CD8-positive, alpha-beta memory T cell (primary cell): ENCODE data around the gene CADM1. TPM values are rescaled to one million over a fixed set of nuclear protein-coding genes. Genes with fewer than 3 reads are reported as not detected.

ENCODE experiments used
- CTCF ChIA-PET: fragments of 350-600 bp; sonication (Branson Sonifier 250); formaldehyde crosslinking; loops from one replicate; lab custom pipeline; 2021; ENCODE audit warnings: antibody characterized with exemption; lab: Charles Lee
- POLR2A ChIA-PET: fragments of 350-600 bp; sonication (Branson Sonifier 250); formaldehyde crosslinking; loops from one replicate; lab custom pipeline; 2021; ENCODE audit warnings: antibody characterized with exemption; lab: Charles Lee
- DNase-seq, 5 donors: peaks; one replicate each; pipeline versions ENCODE4 v3.0.0 to v3.0.0-alpha.2; 2020 to 2022; ENCODE audit warnings: mixed read lengths in 1 of 5
- H3K27ac ChIP-seq: one replicate; pipeline ENCODE4 v1.7.0; 2013; ENCODE audit warnings: low read depth, mild to moderate bottlenecking, low read length, moderate library complexity
- H3K27me3 ChIP-seq: 2 replicates; pipeline ENCODE4 v1.7.0; 2013; ENCODE audit warnings: low read length, mild to moderate bottlenecking; ENCODE audit not compliant: insufficient read depth, poor library complexity, severe bottlenecking
- H3K36me3 ChIP-seq: 2 replicates; pipeline ENCODE4 v1.7.0; 2013; ENCODE audit warnings: mild to moderate bottlenecking, low read length, moderate library complexity; ENCODE audit not compliant: insufficient read depth
- H3K4me1 ChIP-seq: 2 replicates; pipeline ENCODE4 v1.7.0; 2013; ENCODE audit warnings: mild to moderate bottlenecking, low read length, moderate library complexity; ENCODE audit not compliant: insufficient read depth
- H3K4me3 ChIP-seq: 2 replicates; pipeline ENCODE4 v1.7.0; 2013; ENCODE audit warnings: mild to moderate bottlenecking, low read length
- H3K9me3 ChIP-seq: 2 replicates; pipeline ENCODE4 v1.7.0; 2013; ENCODE audit warnings: mild to moderate bottlenecking, low read length
- H3K27ac Mint-ChIP-seq, 8 donors: one replicate each; pipeline ENCODE4 v1.8.0; 2020 to 2021; ENCODE audit warnings: mixed read lengths in 8 of 8, mild to moderate bottlenecking in 6 of 8, inconsistent platforms in 3 of 8, moderate library complexity in 3 of 8
- H3K27me3 Mint-ChIP-seq, 2 donors: one replicate each; pipeline ENCODE4 v1.8.0; 2020 to 2021; ENCODE audit warnings: mixed read lengths in 2 of 2, mild to moderate bottlenecking in 1 of 2, moderate library complexity in 1 of 2
- H3K36me3 Mint-ChIP-seq, 3 donors: one replicate each; pipeline ENCODE4 v1.8.0; 2020 to 2021; ENCODE audit warnings: mixed read lengths in 3 of 3, inconsistent platforms in 1 of 3, mild to moderate bottlenecking in 1 of 3
- H3K4me1 Mint-ChIP-seq, 3 donors: one replicate each; pipeline ENCODE4 v1.8.0; 2020 to 2021; ENCODE audit warnings: mixed read lengths in 3 of 3, inconsistent platforms in 1 of 3, mild to moderate bottlenecking in 1 of 3
- H3K4me3 Mint-ChIP-seq, 7 donors: one replicate each; pipeline ENCODE4 v1.8.0; 2020 to 2021; ENCODE audit warnings: mixed read lengths in 7 of 7, mild to moderate bottlenecking in 6 of 7, moderate library complexity in 4 of 7, inconsistent platforms in 2 of 7
- H3K9me3 Mint-ChIP-seq, 5 donors: one replicate each; pipeline ENCODE4 v1.8.0; 2020 to 2022; ENCODE audit warnings: mixed read lengths in 5 of 5, mild to moderate bottlenecking in 3 of 5, moderate library complexity in 2 of 5, inconsistent platforms in 1 of 5
- polyA plus RNA-seq: library from polyadenylated mRNA; unstranded; fragments of 300-500 nt; fragmentation: Illumina TruSeq; gene quantifications from one replicate; pipeline ENCODE4 v1.2.3, GENCODE V29; 2021
- total RNA-seq, 2 experiments: library from RNA; stranded (reverse); gene quantifications; one replicate each; pipeline ENCODE4 v1.2.3, GENCODE V29; 2021

The CADM1 gene
- total and polyA plus RNA-seq, 3 experiments from 2014 or later = 0.90 to 2.7 (median 1.1) TPM

DNA sequence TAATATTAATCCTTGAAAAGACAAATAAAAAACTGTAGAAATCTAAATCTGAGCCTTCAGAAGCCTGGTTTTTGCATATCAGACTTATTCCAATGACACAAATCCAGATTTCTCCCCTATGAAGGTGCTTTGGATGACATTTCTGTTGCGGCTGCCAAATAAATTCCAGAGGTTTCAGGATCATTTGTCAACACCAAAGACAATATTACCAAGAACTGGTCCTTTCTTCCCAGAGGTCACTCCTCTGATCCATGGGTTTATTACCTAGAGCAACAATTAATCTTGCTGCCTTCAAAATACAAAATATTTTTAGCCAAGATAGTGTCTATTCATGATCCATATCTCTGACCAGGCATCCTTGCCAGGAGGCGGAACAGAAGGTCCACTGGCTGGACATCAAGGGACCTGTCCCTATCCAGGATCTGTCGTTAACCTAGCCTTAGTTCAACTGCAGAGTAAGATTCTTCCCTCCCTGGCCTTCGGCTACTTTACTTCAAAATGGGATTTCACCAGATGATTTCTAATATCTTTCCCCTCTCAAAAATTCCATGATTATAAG is 4.9 kb downstream of the CADM1 start:
- POLR2A ChIA-PET = no interaction called here
- DNase-seq = no peak
- Mint-ChIP-seq H3K4me3 (no peak overlapping the region), H3K9me3 (peaks cover 0 to 3% (median 0%) of the 10 kb centered on the region in 5 donors), H3K4me1 (peaks cover 0 to 7% (median 0%) of the 10 kb centered on the region in 3 donors), H3K27ac (no peak overlapping the region), H3K36me3 (no peaks in the 10 kb centered on the region), H3K27me3 (peaks cover 20 to 22% of the 10 kb centered on the region in 2 donors)
- no peaks in the 10 kb centered on the region for H3K36me3 ChIP-seq
- H3K27me3 ChIP-seq = peaks cover 17% of the 10 kb centered on the region
- H3K27ac ChIP-seq = no peak overlapping the region
- CTCF ChIA-PET = no interaction called here
- no peaks in the 10 kb centered on the region for H3K9me3 ChIP-seq
- H3K4me1 ChIP-seq = peaks cover 19% of the 10 kb centered on the region
- H3K4me3 ChIP-seq = no peak overlapping the region

DNA sequence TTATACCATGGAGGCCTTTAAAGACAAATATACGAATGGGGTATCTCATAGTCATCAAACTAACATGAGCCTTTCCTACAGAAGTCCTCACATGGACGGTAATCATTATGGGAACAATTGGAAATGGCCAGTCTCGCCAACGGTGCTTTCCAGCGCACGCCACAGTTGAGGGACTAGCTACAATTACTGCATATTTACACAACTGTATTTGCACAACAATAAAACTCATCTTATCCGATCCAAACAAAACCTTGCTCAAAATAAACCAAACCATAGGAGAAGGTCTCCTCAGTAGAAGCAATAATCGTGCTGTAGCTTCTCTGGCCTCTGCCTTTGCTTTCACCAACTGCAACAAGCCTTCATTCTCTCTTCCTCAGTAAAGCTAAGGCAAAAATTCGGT is 5.9 kb downstream of the CADM1 start:
- no peak for DNase-seq
- Mint-ChIP-seq H3K4me1 (no peaks in the 10 kb centered on the region), H3K4me3 (no peak overlapping the region), H3K27me3 (peaks cover 19 to 22% of the 10 kb centered on the region in 2 donors), H3K27ac (no peak overlapping the region), H3K36me3 (no peaks in the 10 kb centered on the region), H3K9me3 (peaks cover 0 to 3% (median 0%) of the 10 kb centered on the region in 5 donors)
- Histone ChIP-seq H3K27ac (no peak overlapping the region), H3K36me3 (no peaks in the 10 kb centered on the region), H3K4me3 (no peak overlapping the region), H3K4me1 (peaks cover 11% of the 10 kb centered on the region), H3K27me3 (peaks cover 17% of the 10 kb centered on the region), H3K9me3 (no peaks in the 10 kb centered on the region)
- CTCF ChIA-PET = no interaction called here
- POLR2A ChIA-PET = no interaction called here

DNA sequence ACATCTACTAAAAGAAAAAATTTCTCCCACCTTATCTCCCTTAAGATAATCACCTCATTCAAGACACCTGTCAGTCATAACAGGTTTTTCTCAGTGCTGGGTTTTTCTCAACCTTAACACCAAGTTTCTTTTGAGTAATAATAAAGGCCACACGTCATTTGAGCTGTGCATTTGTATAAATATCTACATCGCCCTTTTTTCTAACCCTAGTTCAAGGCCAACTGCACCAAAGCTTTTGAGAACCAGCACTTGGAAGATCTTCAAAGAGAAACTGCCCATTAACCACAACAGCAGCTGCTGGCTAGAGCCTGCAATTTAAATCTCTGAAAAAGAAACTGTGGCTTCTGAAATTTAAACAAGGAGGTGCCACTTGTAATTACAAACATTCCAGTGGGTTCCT is 6.9 kb downstream of the CADM1 start:
- no peaks in the 10 kb centered on the region for H3K36me3 ChIP-seq
- peaks cover 17% of the 10 kb centered on the region for H3K27me3 ChIP-seq
- no peaks in the 10 kb centered on the region for H3K9me3 ChIP-seq
- peaks cover 19 to 22% of the 10 kb centered on the region in 2 donors for H3K27me3 Mint-ChIP-seq
- H3K9me3 Mint-ChIP-seq = peaks cover 0 to 3% (median 0%) of the 10 kb centered on the region in 5 donors
- peaks cover 10% of the 10 kb centered on the region for H3K4me1 ChIP-seq
- no peak for DNase-seq
- CTCF ChIA-PET = no interaction called here
- no peak overlapping the region for H3K4me3 ChIP-seq
- H3K4me1 Mint-ChIP-seq = no peaks in the 10 kb centered on the region
- no peak overlapping the region for H3K4me3 Mint-ChIP-seq
- H3K27ac ChIP-seq = no peak overlapping the region
- H3K27ac Mint-ChIP-seq = no peak overlapping the region
- POLR2A ChIA-PET = no interaction called here
- no peaks in the 10 kb centered on the region for H3K36me3 Mint-ChIP-seq

DNA sequence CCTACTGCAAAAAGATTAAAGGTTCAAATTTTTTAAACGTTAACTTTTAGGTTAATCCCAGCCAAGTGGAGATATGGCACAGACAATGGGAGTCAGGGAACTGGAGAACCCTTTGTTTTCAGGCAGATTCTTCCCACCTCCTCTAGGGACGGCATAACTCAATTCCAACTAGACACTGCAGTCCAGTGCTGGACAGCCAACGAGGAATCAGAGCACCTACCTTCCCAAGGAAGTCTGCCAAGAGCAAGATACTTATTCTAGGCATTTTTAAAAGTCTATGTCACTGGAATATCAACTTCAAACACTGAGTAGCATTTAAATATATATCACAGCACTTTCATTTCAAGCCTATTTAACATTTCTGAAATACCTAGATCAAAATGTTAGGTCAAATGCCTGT is 7.3 kb downstream of the CADM1 start:
- Mint-ChIP-seq H3K9me3 (peaks cover 0 to 3% (median 0%) of the 10 kb centered on the region in 5 donors), H3K4me1 (no peaks in the 10 kb centered on the region), H3K36me3 (no peaks in the 10 kb centered on the region), H3K27me3 (peaks cover 19 to 22% of the 10 kb centered on the region in 2 donors), H3K4me3 (no peak overlapping the region), H3K27ac (no peak overlapping the region)
- ChIA-PET CTCF (no interaction called here), POLR2A (no interaction called here)
- Histone ChIP-seq H3K4me1 (peaks cover 6% of the 10 kb centered on the region), H3K9me3 (no peaks in the 10 kb centered on the region), H3K27me3 (peaks cover 17% of the 10 kb centered on the region), H3K4me3 (no peak overlapping the region), H3K36me3 (no peaks in the 10 kb centered on the region), H3K27ac (no peak overlapping the region)
- DNase-seq = no peak

DNA sequence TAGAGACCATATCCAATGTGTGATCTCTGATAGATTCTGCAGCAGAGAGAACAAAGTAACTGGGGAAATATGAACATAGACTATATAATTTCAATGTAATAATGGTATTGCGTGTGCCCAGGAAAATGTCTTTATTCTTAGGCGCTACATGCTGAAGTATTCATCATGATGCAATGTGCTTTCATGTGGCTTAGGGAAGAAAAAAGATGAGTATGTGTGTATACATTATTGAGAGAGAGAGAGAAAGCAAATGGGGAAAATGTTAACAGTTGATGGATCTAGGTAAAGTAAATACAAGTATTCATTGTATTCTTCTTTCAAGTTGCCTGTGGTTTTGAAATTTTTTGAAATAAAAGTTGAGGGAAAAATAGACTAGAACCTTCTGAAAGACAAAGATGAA is 10.3 kb downstream of the CADM1 start:
- Mint-ChIP-seq H3K27me3 (peaks cover 11 to 37% of the 10 kb centered on the region in 2 donors), H3K27ac (no peak overlapping the region), H3K9me3 (peaks cover 0 to 4% (median 0%) of the 10 kb centered on the region in 5 donors), H3K4me3 (no peak overlapping the region), H3K4me1 (no peaks in the 10 kb centered on the region), H3K36me3 (peaks cover 0 to 6% (median 0%) of the 10 kb centered on the region in 3 donors)
- H3K27me3 ChIP-seq = no peaks in the 10 kb centered on the region
- ChIA-PET CTCF (no interaction called here), POLR2A (no interaction called here)
- DNase-seq = no peak
- no peaks in the 10 kb centered on the region for H3K4me1 ChIP-seq
- H3K9me3 ChIP-seq = no peaks in the 10 kb centered on the region
- no peaks in the 10 kb centered on the region for H3K36me3 ChIP-seq
- no peak overlapping the region for H3K4me3 ChIP-seq
- H3K27ac ChIP-seq = no peak overlapping the region

DNA sequence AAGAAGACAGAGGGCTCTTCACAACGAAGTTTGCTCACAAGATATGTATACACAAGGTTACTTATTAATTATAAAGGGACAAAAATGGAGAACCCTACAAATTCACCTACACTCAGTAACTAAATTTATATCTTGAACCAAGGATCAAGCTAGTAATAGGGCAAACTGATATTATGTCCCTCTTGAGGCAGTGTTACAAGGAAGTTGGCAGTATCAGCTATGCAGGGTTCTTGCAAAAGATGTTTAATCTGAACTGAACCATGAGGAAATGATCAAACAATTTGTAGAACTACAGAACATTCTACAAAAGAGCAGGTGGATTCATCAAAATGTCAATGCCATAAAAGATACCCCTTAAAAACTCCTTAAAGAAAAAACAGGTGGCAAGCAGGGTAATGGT is 10.7 kb downstream of the CADM1 start:
- Histone ChIP-seq H3K4me3 (no peak overlapping the region), H3K36me3 (no peaks in the 10 kb centered on the region), H3K27me3 (no peaks in the 10 kb centered on the region), H3K4me1 (no peaks in the 10 kb centered on the region), H3K9me3 (no peaks in the 10 kb centered on the region), H3K27ac (no peak overlapping the region)
- no peak overlapping the region for H3K4me3 Mint-ChIP-seq
- CTCF ChIA-PET = no interaction called here
- H3K27me3 Mint-ChIP-seq = peaks cover 7 to 33% of the 10 kb centered on the region in 2 donors
- peaks cover 0 to 6% (median 0%) of the 10 kb centered on the region in 3 donors for H3K36me3 Mint-ChIP-seq
- no peaks in the 10 kb centered on the region for H3K4me1 Mint-ChIP-seq
- no peak for DNase-seq
- H3K27ac Mint-ChIP-seq = no peak overlapping the region
- POLR2A ChIA-PET = no interaction called here
- H3K9me3 Mint-ChIP-seq = peaks cover 0 to 4% (median 0%) of the 10 kb centered on the region in 5 donors

DNA sequence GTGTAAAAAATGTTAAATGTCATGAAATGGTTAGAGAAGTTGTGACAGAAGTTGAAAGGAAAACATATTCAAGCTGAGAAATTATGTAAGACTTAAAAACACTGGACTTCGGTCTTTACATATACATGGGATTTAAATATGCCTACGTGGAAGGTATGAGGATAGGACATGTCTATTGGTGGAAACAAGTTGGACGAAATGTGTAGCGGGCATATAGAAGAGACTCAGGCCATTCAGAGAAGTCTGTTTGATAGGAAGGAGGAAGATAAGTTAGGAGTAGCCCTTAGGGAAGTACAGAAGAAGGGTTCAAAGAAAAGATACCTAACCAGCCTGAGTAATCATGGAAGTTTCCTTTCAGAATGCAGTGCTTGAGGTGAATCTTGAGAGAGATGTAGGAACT is 14.7 kb downstream of the CADM1 start:
- Histone ChIP-seq H3K4me1 (no peaks in the 10 kb centered on the region), H3K4me3 (no peak overlapping the region), H3K9me3 (no peaks in the 10 kb centered on the region), H3K36me3 (no peaks in the 10 kb centered on the region), H3K27me3 (no peaks in the 10 kb centered on the region), H3K27ac (no peak overlapping the region)
- peaks cover 2 to 24% of the 10 kb centered on the region in 2 donors for H3K27me3 Mint-ChIP-seq
- DNase-seq = no peak
- H3K4me3 Mint-ChIP-seq = no peak overlapping the region
- ChIA-PET POLR2A (no interaction called here), CTCF (no interaction called here)
- peaks cover 0 to 4% (median 1%) of the 10 kb centered on the region in 5 donors for H3K9me3 Mint-ChIP-seq
- peak overlapping the region in 1 of 8 donors; percentile 15 for H3K27ac Mint-ChIP-seq
- no peaks in the 10 kb centered on the region for H3K4me1 Mint-ChIP-seq
- peaks cover 0 to 6% (median 0%) of the 10 kb centered on the region in 3 donors for H3K36me3 Mint-ChIP-seq

DNA sequence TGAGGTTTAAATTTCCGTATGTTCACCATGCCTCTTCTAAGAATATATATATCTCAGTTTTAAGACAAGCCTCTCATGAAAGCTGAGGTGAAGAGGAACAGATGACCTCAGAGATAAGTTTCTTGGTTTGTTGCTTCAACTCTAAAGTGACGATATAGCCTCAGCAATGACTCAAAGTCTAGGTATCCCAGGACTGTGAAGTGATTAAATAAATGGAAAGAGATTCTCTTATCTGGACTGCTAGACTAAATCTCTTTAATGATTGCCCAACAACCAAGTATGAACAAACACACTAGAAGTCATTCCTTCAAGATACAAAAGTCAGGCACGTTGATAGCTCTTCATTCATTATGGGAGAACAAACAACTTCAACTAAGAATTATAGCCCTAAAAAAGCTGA is 15.3 kb downstream of the CADM1 start:
- H3K27me3 ChIP-seq = no peaks in the 10 kb centered on the region
- no peak for DNase-seq
- Mint-ChIP-seq H3K36me3 (peaks cover 0 to 6% (median 0%) of the 10 kb centered on the region in 3 donors), H3K9me3 (peaks cover 0 to 4% (median 1%) of the 10 kb centered on the region in 5 donors), H3K27me3 (peaks cover 2 to 24% of the 10 kb centered on the region in 2 donors), H3K27ac (no peak overlapping the region), H3K4me1 (no peaks in the 10 kb centered on the region), H3K4me3 (no peak overlapping the region)
- H3K27ac ChIP-seq = no peak overlapping the region
- no peak overlapping the region for H3K4me3 ChIP-seq
- ChIA-PET POLR2A (no interaction called here), CTCF (no interaction called here)
- no peaks in the 10 kb centered on the region for H3K36me3 ChIP-seq
- H3K9me3 ChIP-seq = no peaks in the 10 kb centered on the region
- no peaks in the 10 kb centered on the region for H3K4me1 ChIP-seq
